ENCODE data around the gene LRRC58.

The LRRC58 gene

DNA sequence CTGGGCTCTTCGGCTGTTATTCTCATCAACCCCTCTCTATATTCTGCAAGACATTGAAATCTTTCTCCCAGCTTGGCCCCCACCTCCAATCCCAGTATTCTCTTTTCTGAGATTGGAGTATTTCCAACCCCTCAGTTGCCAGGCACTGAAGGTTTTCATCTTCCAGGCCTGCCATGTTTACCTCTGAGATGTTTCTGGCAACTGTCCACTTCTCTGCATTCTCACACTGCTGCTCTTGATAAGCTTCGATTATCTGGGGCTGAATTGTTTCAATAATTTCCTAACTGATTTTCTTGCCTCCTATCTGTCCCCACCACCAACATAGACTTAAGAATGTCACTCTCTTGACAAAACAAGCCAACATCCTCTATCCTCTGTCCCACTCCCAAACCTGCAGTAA lies 62.7 kb downstream of the LRRC58 start:
- DNase-seq (ENCODE audit: insufficient read length, low spot score) (no peak), FAIRE-seq (no peak)
- no peak for TF ChIP-seq SPI1 (IDR thresholded peaks at IDR 0.05; ENCODE audit: low read depth, low read length)
- TF ChIP-seq TAF1 (IDR thresholded peaks at IDR 0.05; ENCODE audit: low read depth, low read length): no peak
- TF ChIP-seq PAX5 (IDR thresholded peaks at IDR 0.05; ENCODE audit: insufficient read depth, low read length, severe bottlenecking): no peak
- no peak for TF ChIP-seq POLR2AphosphoS5 (IDR thresholded peaks at IDR 0.05; ENCODE audit: low read depth, low read length)
- TF ChIP-seq POU2F2 (IDR thresholded peaks at IDR 0.05; ENCODE audit: low read depth, low read length): no peak

DNA sequence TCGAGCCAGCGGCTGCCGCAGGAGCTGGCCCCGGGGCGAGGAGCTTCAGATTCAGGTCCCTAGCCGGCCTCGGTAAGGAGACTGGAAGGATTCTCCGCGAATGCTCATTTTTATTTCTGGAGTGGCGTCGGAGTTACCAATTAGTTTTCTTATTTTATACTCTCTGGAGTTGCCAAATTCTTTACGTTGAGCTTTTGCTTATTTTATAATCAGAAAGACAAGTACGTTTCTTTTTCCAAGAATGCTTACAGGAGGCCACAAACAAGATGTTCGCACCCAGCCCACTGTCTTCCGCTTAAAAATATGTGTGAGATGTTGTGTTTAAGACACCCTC lies 63.7 kb downstream of the LRRC58 start:
- no peak for FAIRE-seq
- DNase-seq (ENCODE audit: insufficient read length, low spot score): no peak
- TF ChIP-seq POLR2AphosphoS5 (IDR thresholded peaks at IDR 0.05; ENCODE audit: low read depth, low read length) (no peak), POLR2A (IDR thresholded peaks at IDR 0.05; ENCODE audit: low read depth, low read length) (no peak), TAF1 (IDR thresholded peaks at IDR 0.05; ENCODE audit: low read depth, low read length) (no peak), POU2F2 (IDR thresholded peaks at IDR 0.05; ENCODE audit: low read depth, low read length) (no peak), PAX5 (IDR thresholded peaks at IDR 0.05; ENCODE audit: insufficient read depth, low read length, severe bottlenecking) (no peak), SPI1 (IDR thresholded peaks at IDR 0.05; ENCODE audit: low read depth, low read length) (no peak)

DNA sequence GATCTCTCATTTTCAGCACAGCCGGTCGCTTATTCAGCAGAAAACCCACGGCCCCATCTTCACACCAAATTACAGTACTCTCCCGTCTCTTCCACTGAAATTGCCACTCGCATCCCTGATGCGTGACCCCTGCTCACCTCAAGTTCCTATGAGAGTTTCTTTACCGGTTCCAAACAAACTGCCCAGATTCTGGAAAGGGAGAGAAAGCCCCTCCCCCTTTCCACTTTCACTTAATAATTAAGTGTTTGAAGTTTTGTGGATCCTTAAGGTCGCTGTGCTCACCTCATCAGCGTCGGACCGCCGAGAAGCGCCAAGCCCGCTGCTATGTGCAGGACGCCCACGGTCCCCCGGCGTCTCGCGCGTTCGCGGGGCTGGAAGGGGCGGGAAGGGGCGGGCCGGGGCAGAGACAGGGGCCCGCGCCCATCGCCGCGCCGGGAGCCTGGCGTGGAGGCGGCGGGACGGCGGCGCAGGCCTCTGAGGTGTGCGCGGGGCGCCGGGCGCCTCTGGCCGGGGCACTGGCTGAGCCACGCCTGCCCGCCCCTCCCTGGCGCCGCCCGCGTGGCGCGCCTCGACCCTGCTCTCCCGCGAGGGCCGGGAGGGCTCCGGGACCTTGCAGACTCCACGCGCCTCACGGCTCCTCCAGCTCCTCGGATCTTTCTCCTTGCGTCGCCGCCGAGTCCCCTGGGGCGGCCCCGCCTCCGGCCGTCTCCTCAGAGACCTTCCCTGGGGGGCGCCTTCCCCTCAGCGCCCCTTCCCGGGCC lies 64.2 kb downstream of the LRRC58 start, which contains the start of gene GPR156:
Gene GPR156, minus strand, starts transcription at position 476 of the 761 bp plus-strand sequence. CDS start 41,124 bp downstream, outside the sequence.
- DNase-seq (ENCODE audit: insufficient read length, low spot score): peak; percentile 47
- TF ChIP-seq POLR2AphosphoS5 (IDR thresholded peaks at IDR 0.05; ENCODE audit: low read depth, low read length) (no peak), SPI1 (IDR thresholded peaks at IDR 0.05; ENCODE audit: low read depth, low read length) (no peak), POU2F2 (IDR thresholded peaks at IDR 0.05; ENCODE audit: low read depth, low read length) (no peak), PAX5 (IDR thresholded peaks at IDR 0.05; ENCODE audit: insufficient read depth, low read length, severe bottlenecking) (no peak), POLR2A (IDR thresholded peaks at IDR 0.05; ENCODE audit: low read depth, low read length) (no peak), TAF1 (IDR thresholded peaks at IDR 0.05; ENCODE audit: low read depth, low read length) (no peak)
- no peak for FAIRE-seq

DNA sequence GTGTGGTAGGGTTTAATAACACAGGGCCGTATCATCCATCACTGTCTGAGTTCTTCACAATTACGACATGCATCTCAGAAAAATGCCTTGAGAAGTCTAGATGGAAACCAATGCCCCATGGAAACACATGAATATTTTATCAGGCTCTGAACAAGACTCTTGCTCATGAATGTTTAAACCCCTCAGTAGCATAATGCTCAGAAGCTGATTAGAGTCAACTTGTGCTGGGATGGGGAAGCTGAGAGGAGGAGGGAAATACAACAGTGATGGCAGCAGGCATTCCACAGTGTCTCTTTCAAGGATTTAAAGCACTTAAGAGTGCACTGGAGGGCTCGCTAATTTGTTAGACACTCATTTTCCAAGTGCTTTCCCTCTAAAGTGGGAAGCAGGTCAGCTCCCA lies 67.9 kb downstream of the LRRC58 start:
- FAIRE-seq (no peak), DNase-seq (ENCODE audit: insufficient read length, low spot score) (no peak)
- TF ChIP-seq POLR2A (IDR thresholded peaks at IDR 0.05; ENCODE audit: low read depth, low read length) (no peak), POLR2AphosphoS5 (IDR thresholded peaks at IDR 0.05; ENCODE audit: low read depth, low read length) (no peak), TAF1 (IDR thresholded peaks at IDR 0.05; ENCODE audit: low read depth, low read length) (no peak), POU2F2 (IDR thresholded peaks at IDR 0.05; ENCODE audit: low read depth, low read length) (no peak), PAX5 (IDR thresholded peaks at IDR 0.05; ENCODE audit: insufficient read depth, low read length, severe bottlenecking) (no peak)

DNA sequence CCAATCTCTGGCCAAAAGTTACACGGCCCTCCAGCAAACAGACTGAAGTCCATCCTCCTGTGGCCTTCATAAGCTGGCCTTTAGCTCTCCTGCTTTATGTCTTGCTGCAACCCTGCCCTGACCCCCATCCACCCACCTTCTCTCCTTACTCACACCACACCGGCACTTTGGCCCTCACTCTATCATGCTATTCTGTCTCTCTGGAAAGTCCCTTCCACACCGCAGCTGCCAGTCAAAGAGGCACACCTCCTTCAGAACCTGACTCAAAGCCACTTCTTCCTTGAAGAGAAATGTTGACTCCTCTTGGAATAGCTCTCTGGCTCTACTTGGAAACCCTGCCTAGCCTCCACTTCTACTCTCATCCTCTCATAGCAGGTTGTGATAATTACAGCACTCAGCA lies 68.6 kb downstream of the LRRC58 start:
- FAIRE-seq: no peak
- TF ChIP-seq TAF1 (IDR thresholded peaks at IDR 0.05; ENCODE audit: low read depth, low read length) (no peak), POLR2A (IDR thresholded peaks at IDR 0.05; ENCODE audit: low read depth, low read length) (no peak), SPI1 (IDR thresholded peaks at IDR 0.05; ENCODE audit: low read depth, low read length) (no peak), POLR2AphosphoS5 (IDR thresholded peaks at IDR 0.05; ENCODE audit: low read depth, low read length) (no peak), PAX5 (IDR thresholded peaks at IDR 0.05; ENCODE audit: insufficient read depth, low read length, severe bottlenecking) (no peak), POU2F2 (IDR thresholded peaks at IDR 0.05; ENCODE audit: low read depth, low read length) (no peak)
- no peak for DNase-seq (ENCODE audit: insufficient read length, low spot score)

DNA sequence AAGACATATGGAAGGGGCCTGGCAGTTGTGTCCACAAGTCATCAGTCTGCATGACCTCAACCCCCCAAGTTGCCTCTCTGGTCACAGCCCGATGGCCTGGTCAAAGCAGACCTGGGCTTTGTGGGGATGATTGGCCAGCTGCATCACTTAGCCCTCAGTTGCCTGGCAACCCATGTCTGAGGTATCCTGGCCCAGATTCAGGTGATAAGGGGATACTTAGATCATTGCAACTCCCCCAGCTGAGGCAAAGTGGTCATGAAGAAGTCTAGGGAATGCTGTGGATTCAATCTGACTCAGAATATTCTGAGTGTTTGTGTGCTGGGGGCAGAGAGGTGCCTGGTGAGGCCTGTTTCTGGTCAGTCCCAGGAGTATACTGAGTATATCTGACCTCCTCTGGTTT lies 69.1 kb downstream of the LRRC58 start:
- FAIRE-seq (no peak), DNase-seq (ENCODE audit: insufficient read length, low spot score) (no peak)
- TF ChIP-seq PAX5 (IDR thresholded peaks at IDR 0.05; ENCODE audit: insufficient read depth, low read length, severe bottlenecking) (no peak), POLR2AphosphoS5 (IDR thresholded peaks at IDR 0.05; ENCODE audit: low read depth, low read length) (no peak), POLR2A (IDR thresholded peaks at IDR 0.05; ENCODE audit: low read depth, low read length) (no peak), POU2F2 (IDR thresholded peaks at IDR 0.05; ENCODE audit: low read depth, low read length) (no peak), SPI1 (IDR thresholded peaks at IDR 0.05; ENCODE audit: low read depth, low read length) (no peak), TAF1 (IDR thresholded peaks at IDR 0.05; ENCODE audit: low read depth, low read length) (no peak)

DNA sequence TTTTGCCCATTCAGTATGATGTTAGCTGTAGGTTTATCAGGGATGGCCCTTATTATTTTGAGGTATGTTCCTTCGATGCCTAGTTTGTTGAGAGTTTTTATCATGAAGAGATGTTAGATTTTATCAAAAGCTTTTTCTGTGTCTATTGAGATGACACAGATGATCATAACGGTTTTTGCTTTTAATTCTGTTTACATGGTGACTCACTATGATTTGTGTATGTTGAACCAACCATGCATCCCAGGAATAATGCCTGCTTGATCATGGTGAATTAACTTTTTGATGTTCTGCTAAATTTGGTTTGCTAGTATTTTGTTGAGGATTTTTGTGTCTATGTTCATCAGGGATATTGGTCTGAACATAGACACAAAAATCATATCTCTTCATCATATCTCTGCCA lies 72.4 kb downstream of the LRRC58 start:
- TF ChIP-seq TAF1 (IDR thresholded peaks at IDR 0.05; ENCODE audit: low read depth, low read length): no peak
- TF ChIP-seq PAX5 (IDR thresholded peaks at IDR 0.05; ENCODE audit: insufficient read depth, low read length, severe bottlenecking): no peak
- TF ChIP-seq POLR2AphosphoS5 (IDR thresholded peaks at IDR 0.05; ENCODE audit: low read depth, low read length): no peak
- no peak for TF ChIP-seq SPI1 (IDR thresholded peaks at IDR 0.05; ENCODE audit: low read depth, low read length)
- TF ChIP-seq POU2F2 (IDR thresholded peaks at IDR 0.05; ENCODE audit: low read depth, low read length): no peak
- TF ChIP-seq POLR2A (IDR thresholded peaks at IDR 0.05; ENCODE audit: low read depth, low read length): no peak
- DNase-seq (ENCODE audit: insufficient read length, low spot score) (no peak), FAIRE-seq (no peak)

DNA sequence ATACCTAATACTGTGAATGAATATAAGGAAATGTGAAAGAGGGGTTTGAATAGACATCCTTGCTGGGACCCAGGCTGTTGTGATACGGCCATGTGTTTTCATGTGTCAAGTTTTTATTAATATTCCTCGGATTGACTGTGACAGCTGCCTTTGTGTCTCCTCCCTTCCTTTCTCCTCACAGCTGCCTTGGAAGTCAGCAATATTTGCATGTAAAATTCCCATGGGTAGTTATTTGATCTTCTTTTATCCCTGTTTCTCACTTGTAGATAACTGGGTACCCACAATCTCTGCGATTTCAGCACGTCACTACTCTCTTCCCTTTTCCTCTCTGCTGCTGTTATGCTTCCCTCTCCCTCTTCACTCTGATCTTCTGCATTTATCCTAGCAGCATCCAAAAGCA lies 73.5 kb downstream of the LRRC58 start:
- TF ChIP-seq POLR2AphosphoS5 (IDR thresholded peaks at IDR 0.05; ENCODE audit: low read depth, low read length): no peak
- TF ChIP-seq POLR2A (IDR thresholded peaks at IDR 0.05; ENCODE audit: low read depth, low read length): no peak
- TF ChIP-seq SPI1 (IDR thresholded peaks at IDR 0.05; ENCODE audit: low read depth, low read length): no peak
- TF ChIP-seq PAX5 (IDR thresholded peaks at IDR 0.05; ENCODE audit: insufficient read depth, low read length, severe bottlenecking): no peak
- no peak for TF ChIP-seq TAF1 (IDR thresholded peaks at IDR 0.05; ENCODE audit: low read depth, low read length)
- no peak for TF ChIP-seq POU2F2 (IDR thresholded peaks at IDR 0.05; ENCODE audit: low read depth, low read length)
- no peak for DNase-seq (ENCODE audit: insufficient read length, low spot score)
- FAIRE-seq: no peak

DNA sequence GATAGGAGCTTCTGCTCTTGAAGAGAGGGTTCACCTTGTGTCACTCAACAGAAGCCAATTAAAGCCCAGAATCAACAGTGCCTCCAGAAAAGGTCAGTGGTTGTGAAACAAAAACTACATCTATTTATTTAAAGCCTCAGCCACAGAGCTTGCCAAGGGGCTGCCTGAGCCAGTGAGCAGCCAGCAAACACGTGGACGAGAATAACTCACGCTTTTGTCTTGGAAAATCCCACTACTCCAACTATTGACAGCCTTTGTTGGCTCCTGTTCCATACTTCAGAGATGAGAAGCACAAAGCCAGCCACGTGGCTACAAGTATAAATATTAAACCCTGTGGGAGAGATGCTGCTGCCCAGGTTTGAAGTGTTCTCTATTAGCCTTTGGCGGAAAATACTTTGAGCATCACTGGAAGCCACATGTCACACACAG lies 74.4 kb downstream of the LRRC58 start:
- no peak for FAIRE-seq
- DNase-seq (ENCODE audit: insufficient read length, low spot score): no peak
- no peak for TF ChIP-seq POU2F2 (IDR thresholded peaks at IDR 0.05; ENCODE audit: low read depth, low read length)
- TF ChIP-seq TAF1 (IDR thresholded peaks at IDR 0.05; ENCODE audit: low read depth, low read length): no peak
- TF ChIP-seq POLR2A (IDR thresholded peaks at IDR 0.05; ENCODE audit: low read depth, low read length): no peak
- TF ChIP-seq POLR2AphosphoS5 (IDR thresholded peaks at IDR 0.05; ENCODE audit: low read depth, low read length): no peak
- TF ChIP-seq PAX5 (IDR thresholded peaks at IDR 0.05; ENCODE audit: insufficient read depth, low read length, severe bottlenecking): no peak
- TF ChIP-seq SPI1 (IDR thresholded peaks at IDR 0.05; ENCODE audit: low read depth, low read length): no peak
